PFSK-1 (cell line): ENCODE measurements around the gene SP140.

Experiments
- POLR2AphosphoS5 ChIP-seq: IDR thresholded peaks from 2 replicates; pipeline ENCODE4 v1.6.1; 2012; ENCODE audit warnings: low read depth, mild to moderate bottlenecking, control low read depth, low read length, moderate library complexity
- TAF1 ChIP-seq: IDR thresholded peaks from 2 replicates; pipeline ENCODE4 v1.6.1; 2012; ENCODE audit warnings: low read length, control low read depth, borderline replicate concordance; ENCODE audit not compliant: insufficient read depth

GRCh38 chr2:230202430-230203109, 23.0 kb upstream of the SP140 start:
- TF ChIP-seq TAF1 (no peak), POLR2AphosphoS5 (no peak)
